K562 (cell line): ENCODE measurements around the gene DCUN1D3. TPM values are rescaled to one million over a fixed set of nuclear protein-coding genes. Genes with fewer than 3 reads are reported as not detected.

Source experiments
- BRD9 ChIP-seq: fragments of 450-650 bp; IDR thresholded peaks from 2 replicates; pipeline ENCODE4 v1.6.1; 2018; ENCODE audit warnings: low read depth; ENCODE audit not compliant: partially characterized antibody
- ETV1 ChIP-seq: fragments of 450-650 bp; conservative IDR thresholded peaks from 2 replicates; pipeline ENCODE4 v1.6.1; 2016; ENCODE audit warnings: missing genetic modification characterization, control low read depth, low read depth, missing compliant biosample characterization
- HNRNPH1 ChIP-seq: fragments of 200-400 bp; formaldehyde crosslinking; optimal IDR thresholded peaks from 2 replicates; pipeline ENCODE3; 2017; ENCODE audit warnings: low read depth, mild to moderate bottlenecking, low read length, moderate library complexity
- MCM3 ChIP-seq: fragments of 450-650 bp; IDR thresholded peaks from 2 replicates; pipeline ENCODE4 v1.6.1; 2016
- MCM7 ChIP-seq, 2 experiments: fragments of 450-650 bp; IDR thresholded peaks; 2 replicates each; pipeline ENCODE4 v1.6.1; 2016 to 2018
- NFE2L1 ChIP-seq: fragments of 450-650 bp; IDR thresholded peaks from 2 replicates; pipeline ENCODE4 v1.6.1; 2016; ENCODE audit warnings: missing genetic modification characterization, low read depth, mild to moderate bottlenecking, missing compliant biosample characterization, moderate library complexity, borderline replicate concordance
- NUFIP1 ChIP-seq: fragments of 450-650 bp; IDR thresholded peaks from 2 replicates; pipeline ENCODE4 v1.6.1; 2018; ENCODE audit not compliant: partially characterized antibody
- PCBP2 ChIP-seq: fragments of 200-400 bp; formaldehyde crosslinking; IDR thresholded peaks from 2 replicates; pipeline ENCODE4 v1.6.1; 2018; ENCODE audit warnings: low read length, low read depth, mild to moderate bottlenecking, moderate library complexity; ENCODE audit not compliant: poor library complexity, severe bottlenecking
- ZEB2 ChIP-seq: fragments of 450-650 bp; IDR thresholded peaks from 2 replicates; pipeline ENCODE4 v1.6.1; 2016
- polyA plus RNA-seq, 8 experiments: library from polyadenylated mRNA; depleted of rRNA in 4 of 8; stranded (reverse) in 5 of 8; unstranded in 3 of 8; fragments of >200 nt; fragmentation: Nextera tagmentation in 2 of 8; fragmentation: Illumina TruSeq in 1 of 8; extraction: Ambion mirVana in 2 of 8; extraction: Trizol in 1 of 8; gene quantifications; 2 replicates each; pipeline versions ENCODE4 v1.2.1 to v1.2.3, GENCODE V29; 2011 to 2014; ENCODE audit warnings: inconsistent platforms in 1 of 8, missing spikeins in 1 of 8
- total RNA-seq, 7 experiments: library from RNA; depleted of rRNA in 6 of 7; stranded (reverse); fragments of >200 nt in 6 of 7; fragmentation: Illumina TruSeq in 2 of 7; extraction: Trizol in 2 of 7; gene quantifications; 2 replicates each; pipeline versions ENCODE4 v1.2.1 to v1.2.3, GENCODE V29; 2011 to 2021; ENCODE audit warnings: low replicate concordance in 1 of 7
- TF ChIP-seq, protein P1 (sequence below): fragments of 450-650 bp; IDR thresholded peaks from 2 replicates; pipeline ENCODE4 v1.6.1; 2016
- TF ChIP-seq, protein P2 (sequence below): fragments of 450-650 bp; IDR thresholded peaks from 2 replicates; pipeline ENCODE4 v1.6.1; 2014; ENCODE audit warnings: low read depth, mild to moderate bottlenecking, moderate library complexity, borderline replicate concordance
- TF ChIP-seq, protein P3 (sequence below): fragments of 450-650 bp; IDR thresholded peaks from 2 replicates; pipeline ENCODE4 v1.6.1; 2016; ENCODE audit warnings: mild to moderate bottlenecking
- TF ChIP-seq, protein P4 (sequence below), 3 experiments: fragments of 200-800 bp in 1 of 3; fragments of 250-450 bp in 1 of 3; fragments of 450-650 bp in 1 of 3; sonication (Bioruptor Pico) in 1 of 3; sonication (Bioruptor generic) in 1 of 3; formaldehyde crosslinking in 1 of 3; IDR thresholded peaks; 2 replicates each; pipeline versions ENCODE4 v1.6.1 to v1.8.0; 2016 to 2022; ENCODE audit warnings: mild to moderate bottlenecking in 2 of 3, missing genetic modification characterization in 2 of 3, missing compliant biosample characterization in 1 of 3, moderate library complexity in 1 of 3
- TF ChIP-seq, protein P5 (sequence below): sonication (generic); formaldehyde crosslinking; IDR thresholded peaks from 2 replicates; pipeline ENCODE4 v1.8.1; 2023; ENCODE audit warnings: mild to moderate bottlenecking, missing genetic modification reagents, moderate library complexity

DCUN1D3 gene
- total and polyA plus RNA-seq, 9 of the 15 experiments (the other 6 are each of a cell fraction or from before 2014, with no cell fraction given), result 1.0 to 4.7 (median 2.2) TPM

DNA sequence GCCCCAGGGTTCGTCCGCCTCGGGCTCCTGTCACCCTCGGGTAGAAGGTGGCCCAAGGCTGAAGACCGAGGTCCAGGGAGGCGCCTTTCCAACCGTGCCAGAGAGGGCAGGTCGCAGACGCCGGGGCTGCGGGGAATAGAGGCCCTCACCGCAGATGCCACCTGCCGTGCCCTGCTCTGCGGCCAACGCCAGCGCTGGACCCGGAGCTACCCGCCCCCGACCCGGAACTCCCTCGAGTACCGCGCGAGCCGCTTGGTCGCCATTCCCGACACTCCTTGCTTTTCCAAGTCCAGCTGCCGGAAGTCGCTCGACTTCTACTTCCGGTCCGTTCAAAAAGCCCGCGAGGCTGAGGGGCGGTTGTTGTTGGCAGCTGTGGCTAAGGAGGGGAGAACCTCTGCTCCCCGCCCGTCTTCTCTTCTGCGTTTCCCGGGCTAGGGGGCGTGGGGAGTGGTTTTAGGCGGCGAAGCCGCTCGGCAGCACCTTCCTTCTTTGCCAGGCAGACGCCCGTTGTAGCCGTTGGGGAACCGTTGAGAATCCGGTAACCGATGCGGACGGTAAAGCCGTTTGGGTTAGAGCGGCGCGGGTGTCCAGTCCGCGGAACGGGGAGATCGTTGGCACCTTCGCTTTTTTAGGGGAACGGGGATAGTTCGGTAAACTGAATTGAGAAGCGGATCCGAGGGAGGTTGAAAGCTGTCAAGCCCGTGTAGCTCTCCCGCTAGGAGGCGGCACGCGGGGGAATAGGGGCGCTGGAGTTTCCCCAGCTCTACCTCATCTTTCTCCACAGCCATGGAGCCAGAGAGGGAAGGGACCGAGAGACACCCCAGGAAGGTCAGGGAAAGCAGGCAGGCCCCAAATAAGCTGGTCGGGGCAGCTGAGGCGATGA lies 93.7 kb downstream of the DCUN1D3 start, which contains the start of the genes ERI2 and REXO5 (continued):
- TF ChIP-seq MCM7 (IDR thresholded peaks at IDR 0.05) (no peak), ZEB2 (no peak), NUFIP1 (no peak), ETV1 (tag) (peak; percentile 96), PCBP2 (no peak), NFE2L1 (tag) (no peak), BRD9 (peak; percentile 89), HNRNPH1 (no peak), MCM3 (no peak)
- TF ChIP-seq, protein P1, sequence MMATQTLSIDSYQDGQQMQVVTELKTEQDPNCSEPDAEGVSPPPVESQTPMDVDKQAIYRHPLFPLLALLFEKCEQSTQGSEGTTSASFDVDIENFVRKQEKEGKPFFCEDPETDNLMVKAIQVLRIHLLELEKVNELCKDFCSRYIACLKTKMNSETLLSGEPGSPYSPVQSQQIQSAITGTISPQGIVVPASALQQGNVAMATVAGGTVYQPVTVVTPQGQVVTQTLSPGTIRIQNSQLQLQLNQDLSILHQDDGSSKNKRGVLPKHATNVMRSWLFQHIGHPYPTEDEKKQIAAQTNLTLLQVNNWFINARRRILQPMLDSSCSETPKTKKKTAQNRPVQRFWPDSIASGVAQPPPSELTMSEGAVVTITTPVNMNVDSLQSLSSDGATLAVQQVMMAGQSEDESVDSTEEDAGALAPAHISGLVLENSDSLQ, result peak; percentile 70
- TF ChIP-seq, protein P2, sequence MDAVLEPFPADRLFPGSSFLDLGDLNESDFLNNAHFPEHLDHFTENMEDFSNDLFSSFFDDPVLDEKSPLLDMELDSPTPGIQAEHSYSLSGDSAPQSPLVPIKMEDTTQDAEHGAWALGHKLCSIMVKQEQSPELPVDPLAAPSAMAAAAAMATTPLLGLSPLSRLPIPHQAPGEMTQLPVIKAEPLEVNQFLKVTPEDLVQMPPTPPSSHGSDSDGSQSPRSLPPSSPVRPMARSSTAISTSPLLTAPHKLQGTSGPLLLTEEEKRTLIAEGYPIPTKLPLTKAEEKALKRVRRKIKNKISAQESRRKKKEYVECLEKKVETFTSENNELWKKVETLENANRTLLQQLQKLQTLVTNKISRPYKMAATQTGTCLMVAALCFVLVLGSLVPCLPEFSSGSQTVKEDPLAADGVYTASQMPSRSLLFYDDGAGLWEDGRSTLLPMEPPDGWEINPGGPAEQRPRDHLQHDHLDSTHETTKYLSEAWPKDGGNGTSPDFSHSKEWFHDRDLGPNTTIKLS, result peak; percentile 76
- TF ChIP-seq, protein P3, sequence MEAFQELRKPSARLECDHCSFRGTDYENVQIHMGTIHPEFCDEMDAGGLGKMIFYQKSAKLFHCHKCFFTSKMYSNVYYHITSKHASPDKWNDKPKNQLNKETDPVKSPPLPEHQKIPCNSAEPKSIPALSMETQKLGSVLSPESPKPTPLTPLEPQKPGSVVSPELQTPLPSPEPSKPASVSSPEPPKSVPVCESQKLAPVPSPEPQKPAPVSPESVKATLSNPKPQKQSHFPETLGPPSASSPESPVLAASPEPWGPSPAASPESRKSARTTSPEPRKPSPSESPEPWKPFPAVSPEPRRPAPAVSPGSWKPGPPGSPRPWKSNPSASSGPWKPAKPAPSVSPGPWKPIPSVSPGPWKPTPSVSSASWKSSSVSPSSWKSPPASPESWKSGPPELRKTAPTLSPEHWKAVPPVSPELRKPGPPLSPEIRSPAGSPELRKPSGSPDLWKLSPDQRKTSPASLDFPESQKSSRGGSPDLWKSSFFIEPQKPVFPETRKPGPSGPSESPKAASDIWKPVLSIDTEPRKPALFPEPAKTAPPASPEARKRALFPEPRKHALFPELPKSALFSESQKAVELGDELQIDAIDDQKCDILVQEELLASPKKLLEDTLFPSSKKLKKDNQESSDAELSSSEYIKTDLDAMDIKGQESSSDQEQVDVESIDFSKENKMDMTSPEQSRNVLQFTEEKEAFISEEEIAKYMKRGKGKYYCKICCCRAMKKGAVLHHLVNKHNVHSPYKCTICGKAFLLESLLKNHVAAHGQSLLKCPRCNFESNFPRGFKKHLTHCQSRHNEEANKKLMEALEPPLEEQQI, result peak; percentile 80
- TF ChIP-seq, protein P4, sequence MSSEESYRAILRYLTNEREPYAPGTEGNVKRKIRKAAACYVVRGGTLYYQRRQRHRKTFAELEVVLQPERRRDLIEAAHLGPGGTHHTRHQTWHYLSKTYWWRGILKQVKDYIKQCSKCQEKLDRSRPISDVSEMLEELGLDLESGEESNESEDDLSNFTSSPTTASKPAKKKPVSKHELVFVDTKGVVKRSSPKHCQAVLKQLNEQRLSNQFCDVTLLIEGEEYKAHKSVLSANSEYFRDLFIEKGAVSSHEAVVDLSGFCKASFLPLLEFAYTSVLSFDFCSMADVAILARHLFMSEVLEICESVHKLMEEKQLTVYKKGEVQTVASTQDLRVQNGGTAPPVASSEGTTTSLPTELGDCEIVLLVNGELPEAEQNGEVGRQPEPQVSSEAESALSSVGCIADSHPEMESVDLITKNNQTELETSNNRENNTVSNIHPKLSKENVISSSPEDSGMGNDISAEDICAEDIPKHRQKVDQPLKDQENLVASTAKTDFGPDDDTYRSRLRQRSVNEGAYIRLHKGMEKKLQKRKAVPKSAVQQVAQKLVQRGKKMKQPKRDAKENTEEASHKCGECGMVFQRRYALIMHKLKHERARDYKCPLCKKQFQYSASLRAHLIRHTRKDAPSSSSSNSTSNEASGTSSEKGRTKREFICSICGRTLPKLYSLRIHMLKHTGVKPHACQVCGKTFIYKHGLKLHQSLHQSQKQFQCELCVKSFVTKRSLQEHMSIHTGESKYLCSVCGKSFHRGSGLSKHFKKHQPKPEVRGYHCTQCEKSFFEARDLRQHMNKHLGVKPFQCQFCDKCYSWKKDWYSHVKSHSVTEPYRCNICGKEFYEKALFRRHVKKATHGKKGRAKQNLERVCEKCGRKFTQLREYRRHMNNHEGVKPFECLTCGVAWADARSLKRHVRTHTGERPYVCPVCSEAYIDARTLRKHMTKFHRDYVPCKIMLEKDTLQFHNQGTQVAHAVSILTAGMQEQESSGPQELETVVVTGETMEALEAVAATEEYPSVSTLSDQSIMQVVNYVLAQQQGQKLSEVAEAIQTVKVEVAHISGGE (CRISPR knock-in tag; IDR thresholded peaks at IDR 0.05), result peak in 2 of 3 experiments; percentile 3 to 91; a peak in 2 of 6 replicates
- TF ChIP-seq, protein P5, sequence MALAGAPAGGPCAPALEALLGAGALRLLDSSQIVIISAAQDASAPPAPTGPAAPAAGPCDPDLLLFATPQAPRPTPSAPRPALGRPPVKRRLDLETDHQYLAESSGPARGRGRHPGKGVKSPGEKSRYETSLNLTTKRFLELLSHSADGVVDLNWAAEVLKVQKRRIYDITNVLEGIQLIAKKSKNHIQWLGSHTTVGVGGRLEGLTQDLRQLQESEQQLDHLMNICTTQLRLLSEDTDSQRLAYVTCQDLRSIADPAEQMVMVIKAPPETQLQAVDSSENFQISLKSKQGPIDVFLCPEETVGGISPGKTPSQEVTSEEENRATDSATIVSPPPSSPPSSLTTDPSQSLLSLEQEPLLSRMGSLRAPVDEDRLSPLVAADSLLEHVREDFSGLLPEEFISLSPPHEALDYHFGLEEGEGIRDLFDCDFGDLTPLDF (CRISPR knock-in tag), result peak; percentile 97
